ENCODE results near the gene MPRIP.

DNA sequence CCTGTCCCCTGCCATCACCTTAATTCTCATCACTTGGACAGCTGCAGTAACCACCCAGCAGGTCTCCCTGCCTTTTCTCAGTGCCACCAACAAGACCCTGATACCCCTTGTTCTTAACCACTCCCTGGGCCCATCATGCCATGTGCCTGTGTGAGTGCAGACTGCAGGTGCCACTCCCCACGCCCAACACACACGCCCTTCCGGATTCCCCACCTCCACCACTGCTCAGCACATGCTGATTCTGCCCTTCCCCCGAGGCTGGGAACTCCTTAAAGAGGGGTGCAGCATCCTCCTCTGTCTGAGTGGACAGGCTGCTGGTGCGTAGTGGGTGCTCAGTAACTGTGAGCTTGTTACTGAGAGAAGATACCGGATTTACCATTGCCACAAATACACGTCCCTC lies 111.5 kb downstream of the MPRIP start:
- TF ChIP-seq, protein P1, sequence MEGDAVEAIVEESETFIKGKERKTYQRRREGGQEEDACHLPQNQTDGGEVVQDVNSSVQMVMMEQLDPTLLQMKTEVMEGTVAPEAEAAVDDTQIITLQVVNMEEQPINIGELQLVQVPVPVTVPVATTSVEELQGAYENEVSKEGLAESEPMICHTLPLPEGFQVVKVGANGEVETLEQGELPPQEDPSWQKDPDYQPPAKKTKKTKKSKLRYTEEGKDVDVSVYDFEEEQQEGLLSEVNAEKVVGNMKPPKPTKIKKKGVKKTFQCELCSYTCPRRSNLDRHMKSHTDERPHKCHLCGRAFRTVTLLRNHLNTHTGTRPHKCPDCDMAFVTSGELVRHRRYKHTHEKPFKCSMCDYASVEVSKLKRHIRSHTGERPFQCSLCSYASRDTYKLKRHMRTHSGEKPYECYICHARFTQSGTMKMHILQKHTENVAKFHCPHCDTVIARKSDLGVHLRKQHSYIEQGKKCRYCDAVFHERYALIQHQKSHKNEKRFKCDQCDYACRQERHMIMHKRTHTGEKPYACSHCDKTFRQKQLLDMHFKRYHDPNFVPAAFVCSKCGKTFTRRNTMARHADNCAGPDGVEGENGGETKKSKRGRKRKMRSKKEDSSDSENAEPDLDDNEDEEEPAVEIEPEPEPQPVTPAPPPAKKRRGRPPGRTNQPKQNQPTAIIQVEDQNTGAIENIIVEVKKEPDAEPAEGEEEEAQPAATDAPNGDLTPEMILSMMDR (IDR thresholded peaks at IDR 0.05) = no peak
- TF ChIP-seq, protein P2, sequence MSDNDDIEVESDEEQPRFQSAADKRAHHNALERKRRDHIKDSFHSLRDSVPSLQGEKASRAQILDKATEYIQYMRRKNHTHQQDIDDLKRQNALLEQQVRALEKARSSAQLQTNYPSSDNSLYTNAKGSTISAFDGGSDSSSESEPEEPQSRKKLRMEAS (CRISPR knock-in tag; IDR thresholded peaks at IDR 0.05) = no peak
